Neuron (in vitro differentiated cells): ENCODE measurements around the gene PCDHA6.
"Not testable (repeated sequence)": the region's sequence is repeated elsewhere in the genome, so short reads cannot be mapped to it uniquely, and the experiment has no call there.

ENCODE experiments used
- H2AFZ ChIP-seq: one replicate; pipeline ENCODE4 v1.6.1; 2013; ENCODE audit warnings: low read depth, mild to moderate bottlenecking, inconsistent platforms, low read length, moderate library complexity
- H3K27me3 ChIP-seq: one replicate; pipeline ENCODE4 v1.6.1; 2013; ENCODE audit warnings: low read length; ENCODE audit not compliant: insufficient read depth
- H3K36me3 ChIP-seq: one replicate; pipeline ENCODE4 v1.6.1; 2013; ENCODE audit warnings: low read length; ENCODE audit not compliant: insufficient read depth
- H3K4me1 ChIP-seq: one replicate; pipeline ENCODE4 v1.6.1; 2013; ENCODE audit warnings: low read length; ENCODE audit not compliant: insufficient read depth
- H3K4me3 ChIP-seq: 2 replicates; pipeline ENCODE4 v1.5.1; 2013; ENCODE audit warnings: mild to moderate bottlenecking, low read length, moderate library complexity
- H3K9me3 ChIP-seq: one replicate; pipeline ENCODE4 v1.6.1; 2013; ENCODE audit warnings: low read length

The PCDHA6 gene

DNA sequence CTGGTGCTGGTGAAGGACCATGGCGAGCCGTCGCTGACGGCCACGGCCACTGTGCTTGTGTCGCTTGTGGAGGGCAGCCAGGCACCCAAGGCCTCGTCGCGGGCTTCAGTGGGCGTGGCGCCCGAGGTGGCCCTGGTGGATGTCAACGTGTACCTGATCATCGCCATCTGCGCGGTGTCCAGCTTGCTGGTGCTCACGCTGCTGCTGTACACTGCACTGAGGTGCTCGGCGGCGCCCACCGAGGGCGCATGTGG lies 30.2 kb downstream of the PCDHA6 start:
- H3K4me1 ChIP-seq: no peaks in the 10 kb centered on the region
- no peak overlapping the region for H2AFZ ChIP-seq
- H3K9me3 ChIP-seq: peaks cover 51% of the 10 kb centered on the region
- H3K27me3 ChIP-seq: no peaks in the 10 kb centered on the region
- no peak overlapping the region for H3K4me3 ChIP-seq
- peaks cover 43% of the 10 kb centered on the region for H3K36me3 ChIP-seq

- Histone ChIP-seq H3K4me1 (no peaks in the 10 kb centered on the region), H3K36me3 (peaks cover 29% of the 10 kb centered on the region), H2AFZ (no peak overlapping the region), H3K27me3 (no peaks in the 10 kb centered on the region), H3K9me3 (peaks cover 37% of the 10 kb centered on the region), H3K4me3 (no peak overlapping the region)
Observed at GRCh38 chr5:140862441-140863295, 34.9 kb downstream of the PCDHA6 start.

DNA sequence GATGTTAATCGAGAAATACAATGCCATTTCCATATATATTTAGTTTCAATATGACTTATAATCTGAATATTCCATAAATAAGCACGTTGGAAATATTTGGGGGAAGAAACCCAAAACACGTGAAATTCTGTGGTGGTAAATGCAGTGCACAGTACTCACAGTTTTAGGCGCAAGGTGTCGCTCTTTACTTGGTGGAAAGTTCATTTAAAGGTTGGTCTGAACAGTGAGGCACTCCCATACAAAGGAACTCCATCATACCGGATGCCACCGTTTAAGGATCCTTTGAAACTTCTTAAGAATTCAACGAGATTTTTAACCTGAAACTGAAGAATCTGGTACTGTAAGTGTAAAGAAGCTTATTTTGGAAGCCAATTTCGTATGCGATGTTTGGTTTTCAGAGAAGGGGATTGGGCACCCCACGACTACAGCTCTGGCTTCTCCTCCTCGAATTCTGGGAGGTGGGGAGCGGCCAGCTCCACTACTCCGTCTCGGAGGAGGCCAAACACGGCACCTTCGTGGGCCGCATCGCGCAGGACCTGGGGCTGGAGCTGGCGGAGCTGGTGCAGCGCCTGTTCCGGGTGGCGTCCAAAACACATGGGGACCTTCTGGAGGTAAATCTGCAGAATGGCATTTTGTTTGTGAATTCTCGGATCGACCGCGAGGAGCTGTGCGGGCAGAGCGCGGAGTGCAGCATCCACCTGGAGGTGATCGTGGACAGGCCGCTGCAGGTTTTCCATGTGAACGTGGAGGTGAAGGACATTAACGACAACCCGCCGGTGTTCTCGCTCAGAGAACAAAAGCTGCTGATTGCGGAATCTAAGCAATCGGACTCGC lies 41.2 kb downstream of the PCDHA6 start, which contains the start of gene PCDHA11:
PCDHA11 (plus strand) TSS at position 237 of the 834 bp plus-strand sequence; CDS start at position 384, 147 bp downstream.
- Histone ChIP-seq H3K4me3 (no peak within 1 kb of the TSS), H3K36me3 (peaks cover 11% of the 10 kb centered on the region), H2AFZ (no peak within 1 kb of the TSS), H3K9me3 (peaks cover 29% of the 10 kb centered on the region), H3K27me3 (no peaks in the 10 kb centered on the region), H3K4me1 (no peaks in the 10 kb centered on the region)

DNA sequence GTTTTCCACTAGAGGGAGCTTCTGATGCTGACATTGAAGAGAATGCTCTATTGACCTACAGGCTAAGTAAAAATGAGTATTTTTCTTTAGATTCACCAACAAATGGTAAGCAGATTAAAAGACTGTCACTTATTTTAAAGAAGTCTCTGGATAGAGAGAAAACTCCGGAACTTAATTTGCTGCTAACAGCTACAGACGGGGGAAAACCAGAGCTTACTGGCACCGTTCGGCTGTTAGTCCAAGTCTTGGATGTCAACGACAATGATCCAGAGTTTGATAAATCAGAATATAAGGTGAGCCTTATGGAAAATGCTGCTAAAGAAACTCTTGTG lies 41.8 kb downstream of the PCDHA6 start:
- H3K4me3 ChIP-seq: no peak overlapping the region
- H3K4me1 ChIP-seq: no peaks in the 10 kb centered on the region
- H3K36me3 ChIP-seq: peaks cover 11% of the 10 kb centered on the region
- no peak overlapping the region for H2AFZ ChIP-seq
- peaks cover 29% of the 10 kb centered on the region for H3K9me3 ChIP-seq
- no peaks in the 10 kb centered on the region for H3K27me3 ChIP-seq

DNA sequence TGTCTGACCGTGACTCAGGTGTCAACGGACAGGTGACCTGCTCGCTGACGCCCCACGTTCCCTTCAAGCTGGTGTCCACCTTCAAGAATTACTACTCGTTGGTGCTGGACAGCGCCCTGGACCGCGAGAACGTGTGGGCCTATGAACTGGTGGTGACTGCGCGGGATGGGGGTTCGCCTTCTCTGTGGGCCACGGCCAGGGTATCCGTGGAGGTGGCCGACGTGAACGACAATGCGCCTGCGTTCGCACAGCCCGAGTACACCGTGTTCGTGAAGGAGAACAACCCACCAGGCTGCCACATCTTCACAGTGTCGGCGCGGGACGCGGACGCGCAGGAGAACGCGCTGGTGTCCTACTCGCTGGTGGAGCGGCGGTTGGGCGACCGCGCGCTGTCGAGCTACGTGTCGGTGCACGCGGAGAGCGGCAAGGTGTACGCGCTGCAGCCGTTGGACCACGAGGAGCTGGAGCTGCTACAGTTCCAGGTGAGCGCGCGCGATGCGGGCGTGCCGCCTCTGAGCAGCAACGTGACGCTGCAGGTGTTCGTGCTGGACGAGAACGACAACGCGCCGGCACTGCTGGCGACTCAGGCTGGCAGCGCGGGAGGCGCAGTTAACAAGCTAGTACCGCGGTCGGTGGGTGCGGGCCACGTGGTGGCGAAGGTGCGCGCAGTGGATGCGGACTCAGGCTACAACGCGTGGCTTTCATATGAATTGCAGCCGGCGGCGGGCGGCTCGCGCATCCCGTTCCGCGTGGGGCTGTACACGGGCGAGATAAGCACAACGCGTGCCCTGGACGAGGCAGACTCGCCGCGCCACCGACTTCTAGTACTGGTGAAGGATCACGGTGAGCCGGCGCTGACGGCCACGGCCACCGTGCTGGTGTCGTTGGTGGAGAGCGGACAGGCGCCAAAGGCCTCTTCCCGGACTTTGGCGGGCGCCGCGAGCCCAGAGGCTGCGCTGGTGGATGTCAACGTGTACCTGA lies 42.8 kb downstream of the PCDHA6 start:
- no peaks in the 10 kb centered on the region for H3K27me3 ChIP-seq
- peaks cover 29% of the 10 kb centered on the region for H3K9me3 ChIP-seq
- H3K4me1 ChIP-seq: no peaks in the 10 kb centered on the region
- peaks cover 11% of the 10 kb centered on the region for H3K36me3 ChIP-seq
- no peak overlapping the region for H3K4me3 ChIP-seq
- H2AFZ ChIP-seq: no peak overlapping the region

DNA sequence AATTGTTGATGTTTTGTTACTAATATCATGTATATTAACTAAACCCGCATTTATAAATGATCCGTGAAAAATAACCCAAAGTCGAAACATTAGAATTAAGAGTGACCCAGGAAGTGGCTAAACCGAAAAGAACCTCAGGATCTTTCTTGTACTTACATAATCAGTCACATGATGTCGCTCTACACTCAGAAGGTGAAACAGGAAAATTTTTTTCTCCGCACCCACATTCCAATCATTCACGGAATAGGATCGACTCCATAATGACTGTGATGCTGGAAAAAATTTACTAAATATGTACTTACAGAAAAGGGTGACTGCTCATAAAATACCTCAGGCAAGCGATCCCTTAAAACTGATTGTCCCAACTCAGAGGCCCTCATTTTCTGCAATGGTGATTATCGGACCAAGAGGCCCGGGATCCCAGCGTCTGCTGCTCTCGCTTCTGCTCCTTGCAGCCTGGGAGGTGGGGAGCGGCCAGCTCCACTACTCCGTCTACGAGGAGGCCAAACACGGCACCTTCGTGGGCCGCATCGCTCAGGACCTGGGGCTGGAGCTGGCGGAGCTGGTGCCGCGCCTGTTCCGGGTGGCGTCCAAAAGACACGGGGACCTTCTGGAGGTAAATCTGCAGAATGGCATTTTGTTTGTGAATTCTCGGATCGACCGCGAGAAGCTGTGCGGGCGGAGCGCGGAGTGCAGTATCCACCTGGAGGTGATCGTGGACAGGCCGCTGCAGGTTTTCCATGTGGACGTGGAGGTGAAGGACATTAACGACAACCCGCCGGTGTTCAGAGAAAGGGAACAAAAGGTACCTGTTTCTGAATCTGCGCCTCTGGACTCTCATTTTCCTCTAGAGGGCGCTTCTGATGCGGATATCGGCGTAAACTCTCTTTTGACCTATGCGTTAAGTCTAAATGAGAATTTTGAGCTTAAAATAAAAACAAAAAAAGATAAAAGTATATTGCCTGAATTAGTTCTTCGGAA lies 47.6 kb downstream of the PCDHA6 start, which contains the start of gene PCDHA12:
PCDHA12 (plus strand) TSS at position 224 of the 981 bp plus-strand sequence; CDS start at position 389, 165 bp downstream.
- H3K27me3 ChIP-seq: no peaks in the 10 kb centered on the region
- H3K4me3 ChIP-seq: peak within 1 kb of the TSS; percentile 61
- peak within 1 kb of the TSS; percentile 85 for H2AFZ ChIP-seq

DNA sequence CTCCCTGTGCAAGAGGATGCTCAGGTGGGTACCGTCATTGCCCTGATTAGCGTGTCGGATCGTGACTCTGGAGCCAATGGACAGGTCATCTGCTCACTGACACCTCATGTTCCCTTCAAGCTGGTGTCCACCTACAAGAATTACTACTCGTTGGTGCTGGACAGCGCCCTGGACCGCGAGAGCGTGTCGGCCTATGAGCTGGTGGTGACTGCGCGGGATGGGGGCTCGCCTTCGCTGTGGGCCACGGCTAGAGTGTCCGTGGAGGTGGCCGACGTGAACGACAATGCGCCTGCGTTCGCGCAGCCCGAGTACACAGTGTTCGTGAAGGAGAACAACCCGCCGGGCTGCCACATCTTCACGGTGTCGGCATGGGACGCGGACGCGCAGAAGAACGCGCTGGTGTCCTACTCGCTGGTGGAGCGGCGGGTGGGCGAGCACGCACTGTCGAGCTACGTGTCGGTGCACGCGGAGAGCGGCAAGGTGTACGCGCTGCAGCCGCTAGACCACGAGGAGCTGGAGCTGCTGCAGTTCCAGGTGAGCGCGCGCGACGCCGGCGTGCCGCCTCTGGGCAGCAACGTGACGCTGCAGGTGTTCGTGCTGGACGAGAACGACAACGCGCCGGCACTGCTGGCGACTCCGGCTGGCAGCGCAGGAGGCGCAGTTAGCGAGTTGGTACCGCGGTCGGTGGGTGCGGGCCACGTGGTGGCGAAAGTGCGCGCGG lies 48.9 kb downstream of the PCDHA6 start:
- not testable (repeated sequence) for H2AFZ ChIP-seq, H3K4me3 ChIP-seq, H3K4me1 ChIP-seq, H3K27me3 ChIP-seq
- Histone ChIP-seq H3K9me3 (peaks cover 26% of the 10 kb centered on the region), H3K36me3 (peaks cover 18% of the 10 kb centered on the region)

More for the DNA sequence above, 47.6 kb downstream of the PCDHA6 start, which contains the start of gene PCDHA12:
- Histone ChIP-seq H3K9me3 (peaks cover 32% of the 10 kb centered on the region), H3K4me1 (no peaks in the 10 kb centered on the region), H3K36me3 (peaks cover 18% of the 10 kb centered on the region)

GRCh38 chr5:140877262-140877581 lies 49.5 kb downstream of the PCDHA6 start:
- Histone ChIP-seq H3K4me3 (no peak overlapping the region), H3K4me1 (no peaks in the 10 kb centered on the region), H3K36me3 (peaks cover 23% of the 10 kb centered on the region), H2AFZ (no peak overlapping the region), H3K27me3 (no peaks in the 10 kb centered on the region), H3K9me3 (peaks cover 28% of the 10 kb centered on the region)
